GM12878 (cell line): ENCODE measurements around the gene AKR1C4.

ENCODE experiments used
- CREM ChIP-seq: IDR thresholded peaks from 2 replicates; pipeline ENCODE4 v1.6.1; 2014; ENCODE audit warnings: antibody characterized with exemption, low read depth
- IKZF1 ChIP-seq: fragments of 450-650 bp; conservative IDR thresholded peaks from 2 replicates; pipeline ENCODE4 v1.6.1; 2017; ENCODE audit warnings: antibody characterized with exemption, mild to moderate bottlenecking

- TF ChIP-seq CREM = no peak
- no peak for TF ChIP-seq IKZF1
Measured at GRCh38 chr10:5259132-5259951, 62.7 kb downstream of the AKR1C4 start.
